ENCODE data around the gene MAP4K4. TPM values are rescaled to one million over a fixed set of nuclear protein-coding genes. Genes with fewer than 3 reads are reported as not detected.

Gene MAP4K4
- total and polyA plus RNA-seq, 5 donors, result 30.8 to 64.5 (median 61.7) TPM

- H3K27me3 ChIP-seq (ENCODE audit: control insufficient read depth, insufficient read depth), result no peaks in the 10 kb centered on the region
- intact Hi-C loops (cut with DNase I), result loop anchor here in 3 of 4 donors (10.0 kb wide), 3 partner anchors 56 to 126 kb away; partner anchors contain the start of gene MAP4K4 (in 1 of the 3)
- ATAC-seq (no peak), DNase-seq (no peak)
- H3K27ac ChIP-seq (ENCODE audit: low read length), result no peak overlapping the region
- H3K9me3 ChIP-seq (ENCODE audit: control insufficient read depth, low read length), result no peaks in the 10 kb centered on the region
- H3K4me1 ChIP-seq (ENCODE audit: control insufficient read depth, insufficient read depth, low read length), result peaks cover 11% of the 10 kb centered on the region
- no peak overlapping the region for H3K4me3 ChIP-seq (ENCODE audit: low read length)
- WGBS, result 84% methylated on average over 3 of the region's 3 CpGs
Observed at GRCh38 chr2:101821059-101821805, 123.7 kb downstream of the MAP4K4 start.

GRCh38 chr2:101821828-101822458 is 124.4 kb downstream of the MAP4K4 start:
- H3K9me3 ChIP-seq (ENCODE audit: control insufficient read depth, low read length), result no peaks in the 10 kb centered on the region
- intact Hi-C loops (cut with DNase I), result loop anchor here in 3 of 4 donors (10.0 kb wide), 3 partner anchors 57 to 127 kb away; partner anchors contain the start of gene MAP4K4 (in 1 of the 3)

GRCh38 chr2:101823347-101823791 is 125.9 kb downstream of the MAP4K4 start:
- peak; percentile 65 to 70 for ATAC-seq
- intact Hi-C loops (cut with DNase I), result loop anchor here in 3 of 4 donors (10.0 kb wide), 3 partner anchors 59 to 129 kb away; partner anchors contain the start of gene MAP4K4 (in 1 of the 3)
- 50% methylated on average over 14 of the region's 14 CpGs for WGBS
- Histone ChIP-seq H3K27me3 (ENCODE audit: control insufficient read depth, insufficient read depth) (no peaks in the 10 kb centered on the region), H3K4me3 (ENCODE audit: low read length) (no peak overlapping the region), H3K27ac (ENCODE audit: low read length) (no peak overlapping the region), H3K9me3 (ENCODE audit: control insufficient read depth, low read length) (no peaks in the 10 kb centered on the region), H3K4me1 (ENCODE audit: control insufficient read depth, insufficient read depth, low read length) (peaks cover 9% of the 10 kb centered on the region)
- peak in 2 of 3 donors; percentile 47 to 57 for DNase-seq

More at GRCh38 chr2:101821828-101822458, 124.4 kb downstream of the MAP4K4 start:
- no peak overlapping the region for H3K27ac ChIP-seq (ENCODE audit: low read length)
- no peaks in the 10 kb centered on the region for H3K27me3 ChIP-seq (ENCODE audit: control insufficient read depth, insufficient read depth)
- H3K4me3 ChIP-seq (ENCODE audit: low read length), result no peak overlapping the region
- 85% methylated on average over 6 of the region's 6 CpGs for WGBS
- no peak for ATAC-seq
- no peak for DNase-seq
- H3K4me1 ChIP-seq (ENCODE audit: control insufficient read depth, insufficient read depth, low read length), result peaks cover 6% of the 10 kb centered on the region

GRCh38 chr2:101823859-101824258 is 126.4 kb downstream of the MAP4K4 start:
- peaks cover 5% of the 10 kb centered on the region for H3K4me1 ChIP-seq (ENCODE audit: control insufficient read depth, insufficient read depth, low read length)
- no peak overlapping the region for H3K27ac ChIP-seq (ENCODE audit: low read length)
- ATAC-seq (no peak), DNase-seq (no peak)
- intact Hi-C loops (cut with DNase I), result loop anchor here in 3 of 4 donors (10.0 kb wide), 3 partner anchors 59 to 129 kb away; partner anchors contain the start of gene MAP4K4 (in 1 of the 3)
- 77% methylated on average over 4 of the region's 4 CpGs for WGBS
- H3K4me3 ChIP-seq (ENCODE audit: low read length), result no peak overlapping the region
- H3K9me3 ChIP-seq (ENCODE audit: control insufficient read depth, low read length), result no peaks in the 10 kb centered on the region
- no peaks in the 10 kb centered on the region for H3K27me3 ChIP-seq (ENCODE audit: control insufficient read depth, insufficient read depth)

GRCh38 chr2:101826716-101827115 is 129.2 kb downstream of the MAP4K4 start:
- WGBS, result 86% methylated on average over 2 of the region's 2 CpGs
- DNase-seq, result no peak
- no peak overlapping the region for H3K27ac ChIP-seq (ENCODE audit: low read length)
- H3K4me1 ChIP-seq (ENCODE audit: control insufficient read depth, insufficient read depth, low read length), result peaks cover 14% of the 10 kb centered on the region
- H3K27me3 ChIP-seq (ENCODE audit: control insufficient read depth, insufficient read depth), result no peaks in the 10 kb centered on the region
- H3K9me3 ChIP-seq (ENCODE audit: control insufficient read depth, low read length), result no peaks in the 10 kb centered on the region
- no peak overlapping the region for H3K4me3 ChIP-seq (ENCODE audit: low read length)
- no peak for ATAC-seq
- intact Hi-C loops (cut with DNase I), result loop anchor here in 3 of 4 donors (5.0 to 10.0 kb wide), 4 partner anchors 62 to 309 kb away; partner anchors contain the start of gene MAP4K4 (in 1 of the 3)

- H3K4me1 ChIP-seq (ENCODE audit: control insufficient read depth, insufficient read depth, low read length), result peaks cover 14% of the 10 kb centered on the region
- H3K9me3 ChIP-seq (ENCODE audit: control insufficient read depth, low read length), result no peaks in the 10 kb centered on the region
- H3K27ac ChIP-seq (ENCODE audit: low read length), result peak overlapping the region; percentile 60
- H3K27me3 ChIP-seq (ENCODE audit: control insufficient read depth, insufficient read depth), result no peaks in the 10 kb centered on the region
- WGBS, result 52% methylated on average over 2 of the region's 2 CpGs
- intact Hi-C loops (cut with DNase I), result loop anchor here in 3 of 4 donors (5.0 to 10.0 kb wide), 4 partner anchors 62 to 310 kb away; partner anchors contain the start of gene MAP4K4 (in 1 of the 3)
- DNase-seq (no peak), ATAC-seq (no peak)
- no peak overlapping the region for H3K4me3 ChIP-seq (ENCODE audit: low read length)
Observed at GRCh38 chr2:101827246-101827645, 129.7 kb downstream of the MAP4K4 start.

GRCh38 chr2:101828257-101828656 is 130.8 kb downstream of the MAP4K4 start:
- ATAC-seq (no peak), DNase-seq (no peak)
- intact Hi-C loops (cut with DNase I), result loop anchor here in 3 of 4 donors (5.0 to 10.0 kb wide), 4 partner anchors 63 to 311 kb away; partner anchors contain the start of gene MAP4K4 (in 1 of the 3)
- H3K4me1 ChIP-seq (ENCODE audit: control insufficient read depth, insufficient read depth, low read length), result peaks cover 14% of the 10 kb centered on the region
- 50% methylated on average over 5 of the region's 5 CpGs for WGBS
- no peak overlapping the region for H3K27ac ChIP-seq (ENCODE audit: low read length)
- no peak overlapping the region for H3K4me3 ChIP-seq (ENCODE audit: low read length)
- no peaks in the 10 kb centered on the region for H3K9me3 ChIP-seq (ENCODE audit: control insufficient read depth, low read length)
- no peaks in the 10 kb centered on the region for H3K27me3 ChIP-seq (ENCODE audit: control insufficient read depth, insufficient read depth)

- H3K27me3 ChIP-seq (ENCODE audit: control insufficient read depth, insufficient read depth), result no peaks in the 10 kb centered on the region
- H3K9me3 ChIP-seq (ENCODE audit: control insufficient read depth, low read length), result no peaks in the 10 kb centered on the region
- intact Hi-C loops (cut with DNase I), result loop anchor here in 3 of 4 donors (5.0 to 10.0 kb wide), 4 partner anchors 64 to 312 kb away; partner anchors contain the start of gene MAP4K4 (in 1 of the 3)
- H3K27ac ChIP-seq (ENCODE audit: low read length), result peak overlapping the region; percentile 33
- WGBS, result 21% methylated on average over 7 of the region's 7 CpGs
- DNase-seq (no peak), ATAC-seq (peak in 1 of 2 donors; percentile 15)
- H3K4me1 ChIP-seq (ENCODE audit: control insufficient read depth, insufficient read depth, low read length), result peaks cover 14% of the 10 kb centered on the region
- no peak overlapping the region for H3K4me3 ChIP-seq (ENCODE audit: low read length)
Observed at GRCh38 chr2:101828673-101829334, 131.3 kb downstream of the MAP4K4 start.

GRCh38 chr2:101829429-101829828 is 131.9 kb downstream of the MAP4K4 start:
- ATAC-seq (no peak), DNase-seq (no peak)
- peaks cover 14% of the 10 kb centered on the region for H3K4me1 ChIP-seq (ENCODE audit: control insufficient read depth, insufficient read depth, low read length)
- intact Hi-C loops (cut with DNase I), result loop anchor here in 3 of 4 donors (5.0 to 10.0 kb wide), 4 partner anchors 65 to 312 kb away; partner anchors contain the start of gene MAP4K4 (in 1 of the 3)
- peak overlapping the region; percentile 33 for H3K27ac ChIP-seq (ENCODE audit: low read length)
- WGBS, result 69% methylated on average over 3 of the region's 3 CpGs
- H3K27me3 ChIP-seq (ENCODE audit: control insufficient read depth, insufficient read depth), result no peaks in the 10 kb centered on the region
- H3K9me3 ChIP-seq (ENCODE audit: control insufficient read depth, low read length), result no peaks in the 10 kb centered on the region
- no peak overlapping the region for H3K4me3 ChIP-seq (ENCODE audit: low read length)

GRCh38 chr2:101830146-101830545 is 132.6 kb downstream of the MAP4K4 start:
- ATAC-seq (no peak), DNase-seq (no peak)
- peaks cover 14% of the 10 kb centered on the region for H3K4me1 ChIP-seq (ENCODE audit: control insufficient read depth, insufficient read depth, low read length)
- H3K27ac ChIP-seq (ENCODE audit: low read length), result no peak overlapping the region
- intact Hi-C loops (cut with DNase I), result loop anchor here (2.0 to 10.0 kb wide), 6 partner anchors 133 to 485 kb away; partner anchors contain the start of gene MAP4K4 (in 2 of the 4)
- no peaks in the 10 kb centered on the region for H3K27me3 ChIP-seq (ENCODE audit: control insufficient read depth, insufficient read depth)
- no peaks in the 10 kb centered on the region for H3K9me3 ChIP-seq (ENCODE audit: control insufficient read depth, low read length)
- WGBS, result 37% methylated on average over 1 of the region's 1 CpG
- no peak overlapping the region for H3K4me3 ChIP-seq (ENCODE audit: low read length)

Measured in right cardiac atrium (tissue), 5 donors.